Heart right ventricle (tissue), 16 donors: Measurements from ENCODE around the gene DPH3. TPM values are rescaled to one million over a fixed set of nuclear protein-coding genes. Genes with fewer than 3 reads are reported as not detected.
A peak's percentile ranks its signal among the peaks of the same experiment; 100 is the strongest.

ENCODE experiments used
- ATAC-seq, 8 donors: fragments of 200-7000 bp; cut with Tn5 transposase; one replicate each; pipeline ENCODE4 v1.9.1; 2020; ENCODE audit warnings: mild to moderate bottlenecking in 8 of 8, moderate library complexity in 8 of 8, moderate number of reproducible peaks in 1 of 8
- DNase-seq, 2 donors: peaks; one replicate each; pipeline ENCODE4 v3.0.0-alpha.2; 2020
- H3K27ac ChIP-seq, 10 donors: fragments of 200-600 bp; sonication (generic) in 2 of 10; one replicate each; pipeline versions ENCODE4 v1.5.0 to v1.8.0; 2020 to 2022; ENCODE audit warnings: mild to moderate bottlenecking in 3 of 10
- H3K27me3 ChIP-seq, 7 donors: fragments of 200-600 bp; one replicate each; pipeline ENCODE4 v1.8.0; 2021 to 2022; ENCODE audit warnings: mild to moderate bottlenecking in 2 of 7
- H3K36me3 ChIP-seq, 9 donors: fragments of 200-600 bp; sonication (generic) in 1 of 9; one replicate each; pipeline versions ENCODE4 v1.5.0 to v1.8.0; 2020 to 2022; ENCODE audit warnings: mild to moderate bottlenecking in 2 of 9
- H3K4me1 ChIP-seq, 9 donors: fragments of 200-600 bp; sonication (generic) in 1 of 9; one replicate each; pipeline versions ENCODE4 v1.5.0 to v1.8.0; 2020 to 2022; ENCODE audit warnings: mild to moderate bottlenecking in 4 of 9
- H3K4me3 ChIP-seq, 10 donors: fragments of 200-600 bp; sonication (generic) in 2 of 10; one replicate each; pipeline versions ENCODE4 v1.5.0 to v1.8.0; 2020 to 2022; ENCODE audit warnings: mild to moderate bottlenecking in 7 of 10, moderate library complexity in 2 of 10
- H3K9me3 ChIP-seq, 11 donors: fragments of 200-600 bp in 10 of 11; sonication (generic) in 2 of 11; one replicate each; pipeline versions ENCODE4 v1.5.0 to v1.8.0; 2013 to 2022; ENCODE audit warnings: mild to moderate bottlenecking in 2 of 11, control low read depth in 1 of 11, moderate library complexity in 1 of 11
- WGBS, 2 donors: extraction: QIAGEN DNeasy Blood & Tissue Kit; methylation state at CpG; one replicate each; pipeline ENCODE4 v1.1.7; 2013; ENCODE audit warnings: inconsistent platforms in 1 of 2; 5-methylcytosine and 5-hydroxymethylcytosine counted together
- intact Hi-C, 10 donors: fragments of 100-400 bp; cut with DNase I; formaldehyde crosslinking; loops; one replicate each; pipeline versions ENCODE4 v1.11.1 to v1.14.2; 2022
- polyA plus RNA-seq, 2 donors: library from polyadenylated mRNA; stranded (reverse); fragments of 200-250 nt; gene quantifications; one replicate each; pipeline ENCODE4 v1.2.3, GENCODE V29; 2013
- total RNA-seq, 10 donors: library from RNA; stranded (reverse); fragmentation: NEBNext Ultra II Directional in 3 of 10; extraction: Animal tissue kit (Norgen Biotek cat#: 25700) in 3 of 10; gene quantifications; one replicate each; pipeline versions ENCODE4 v1.2.1 to v1.2.4, GENCODE V29; 2021 to 2023
- TF ChIP-seq, protein P1 (sequence below), 9 donors: fragments of 200-600 bp; sonication (generic) in 2 of 9; IDR thresholded peaks; one replicate each; pipeline versions ENCODE4 v1.5.0 to v1.8.0; 2021 to 2022; ENCODE audit warnings: antibody characterized with exemption in 9 of 9, mild to moderate bottlenecking in 5 of 9, moderate library complexity in 1 of 9
- donor health status: Arrhythmogenic right ventricular cardiomyopathy.
- donor health status: ischemic (EF 13 %, LVEDD 7.1; RV severe dilation, severe dysfunction).
- donor health status: healthy with polysubstance abuse.
- donor health status: DM: no; HTN: yes; CAD: no.
- donor health status: DM: no; HTN: no; CAD: no.
- donor health status: ischemic (EF 25% LVEDD 6.9; RV normal size, moderate dysfunction).
- donor health status: ischemic (EF 25% LVEDD 5.7; RV mildly dilated, moderate dysfunction).
- donor health status: healthy.
- donor health status: DM: yes; HTN: yes; CAD: no.
- donor health status: Ischemic cardiomyopathy.
- donor health status: ischemic (EF 35%, LVEDD 5.7; RV mildly dilated, moderate dysfunction).
- donor health status: nonischemic (EF 11% LVEDD 7.7; RV severe dilation, severe dysfunction).
- donor health status: DM: yes; HTN: yes; CAD: no.
- donor health status: PGD.
- donor health status: ischemic (EF 29% LVEDD 5.4; RV normal size, mild dysfunction).
- donor health status: nonischemic (EF 23%, LVEDD 6.1; RV moderate dilation, normal function).

The DPH3 gene
- total and polyA plus RNA-seq, 12 donors: 5.5 to 24.5 (median 18.7) TPM

- H3K27me3 ChIP-seq: no peaks in the 10 kb centered on the region
- TF ChIP-seq, protein P1, sequence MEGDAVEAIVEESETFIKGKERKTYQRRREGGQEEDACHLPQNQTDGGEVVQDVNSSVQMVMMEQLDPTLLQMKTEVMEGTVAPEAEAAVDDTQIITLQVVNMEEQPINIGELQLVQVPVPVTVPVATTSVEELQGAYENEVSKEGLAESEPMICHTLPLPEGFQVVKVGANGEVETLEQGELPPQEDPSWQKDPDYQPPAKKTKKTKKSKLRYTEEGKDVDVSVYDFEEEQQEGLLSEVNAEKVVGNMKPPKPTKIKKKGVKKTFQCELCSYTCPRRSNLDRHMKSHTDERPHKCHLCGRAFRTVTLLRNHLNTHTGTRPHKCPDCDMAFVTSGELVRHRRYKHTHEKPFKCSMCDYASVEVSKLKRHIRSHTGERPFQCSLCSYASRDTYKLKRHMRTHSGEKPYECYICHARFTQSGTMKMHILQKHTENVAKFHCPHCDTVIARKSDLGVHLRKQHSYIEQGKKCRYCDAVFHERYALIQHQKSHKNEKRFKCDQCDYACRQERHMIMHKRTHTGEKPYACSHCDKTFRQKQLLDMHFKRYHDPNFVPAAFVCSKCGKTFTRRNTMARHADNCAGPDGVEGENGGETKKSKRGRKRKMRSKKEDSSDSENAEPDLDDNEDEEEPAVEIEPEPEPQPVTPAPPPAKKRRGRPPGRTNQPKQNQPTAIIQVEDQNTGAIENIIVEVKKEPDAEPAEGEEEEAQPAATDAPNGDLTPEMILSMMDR (IDR thresholded peaks at IDR 0.05): no peak
- DNase-seq: no peak
- peak in 6 of 8 donors; percentile 13 to 61 (median 42) for ATAC-seq
- WGBS, 2 donors: 53 to 59% methylated on average over 9 of the region's 9 CpGs
- H3K36me3 ChIP-seq: peaks cover 0 to 56% (median 8%) of the 10 kb centered on the region in 9 donors
- H3K4me1 ChIP-seq: peaks cover 0 to 48% (median 12%) of the 10 kb centered on the region in 9 donors
- H3K9me3 ChIP-seq: peaks cover 0 to 14% (median 0%) of the 10 kb centered on the region in 11 donors
- intact Hi-C loops: loop anchor here in 4 of 10 donors (5.0 to 10.0 kb wide), 2 partner anchors 169 to 217 kb away; partner anchors contain the start of gene RFTN1 (in 3 of the 4)
- H3K27ac ChIP-seq: no peak overlapping the region
- no peak overlapping the region for H3K4me3 ChIP-seq
Measured at GRCh38 chr3:16297997-16298885, 33.5 kb upstream of the DPH3 start.

DNA sequence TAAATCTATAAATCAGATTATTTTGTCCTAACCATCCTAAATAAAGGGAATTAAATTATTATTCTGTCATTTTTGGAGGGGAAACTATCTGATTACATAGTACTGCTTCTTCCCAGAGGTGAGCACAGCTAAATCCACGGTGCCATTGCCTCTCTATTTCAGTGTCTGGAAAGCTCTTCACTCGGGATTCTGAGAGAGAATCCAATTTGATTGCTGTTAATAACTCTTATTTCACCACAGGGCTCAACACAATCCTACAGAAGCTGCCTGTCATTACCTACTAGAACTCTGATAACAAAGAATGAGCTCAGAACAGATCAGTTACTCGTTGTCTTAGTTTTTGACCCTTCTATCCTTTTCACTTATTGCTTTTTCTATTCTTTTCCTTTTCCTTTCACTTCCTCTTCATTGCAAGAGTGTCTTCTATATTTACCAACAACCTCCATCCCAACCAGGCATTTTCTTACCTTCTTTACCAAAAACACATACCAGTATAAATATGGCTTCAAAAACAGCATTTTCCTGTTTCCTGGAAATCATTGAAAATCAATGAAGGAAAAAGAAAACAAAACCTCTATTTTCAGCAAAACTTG lies 30.7 kb upstream of the DPH3 start:
- DNase-seq: no peak
- ATAC-seq: peak in 2 of 8 donors; percentile 57 to 60
- Histone ChIP-seq H3K4me3 (no peak overlapping the region), H3K9me3 (peaks cover 0 to 17% (median 0%) of the 10 kb centered on the region in 11 donors), H3K27ac (no peak overlapping the region), H3K4me1 (peaks cover 0 to 51% (median 23%) of the 10 kb centered on the region in 9 donors), H3K36me3 (peaks cover 0 to 41% (median 0%) of the 10 kb centered on the region in 9 donors), H3K27me3 (no peaks in the 10 kb centered on the region)
- intact Hi-C loops: loop anchor here in 4 of 10 donors (5.0 to 10.0 kb wide), 2 partner anchors 172 to 219 kb away; partner anchors contain the start of gene RFTN1 (in 3 of the 4)
- TF ChIP-seq, protein P1 (IDR thresholded peaks at IDR 0.05): no peak
- WGBS, 2 donors: 32 to 46% methylated on average over 3 of the region's 3 CpGs

GRCh38 chr3:16294844-16295243 lies 30.1 kb upstream of the DPH3 start:
- intact Hi-C loops: loop anchor here in 5 of 10 donors (5.0 to 10.0 kb wide), 4 partner anchors 172 to 257 kb away; partner anchors contain the start of gene RFTN1 (in 3 of the 5)
- TF ChIP-seq, protein P1 (IDR thresholded peaks at IDR 0.05): no peak
- peaks cover 2 to 53% (median 29%) of the 10 kb centered on the region in 9 donors for H3K4me1 ChIP-seq
- H3K9me3 ChIP-seq: peaks cover 0 to 17% (median 0%) of the 10 kb centered on the region in 11 donors
- ATAC-seq (no peak), DNase-seq (no peak)
- H3K36me3 ChIP-seq: peaks cover 0 to 41% (median 0%) of the 10 kb centered on the region in 9 donors
- H3K27ac ChIP-seq: no peak overlapping the region
- H3K4me3 ChIP-seq: no peak overlapping the region
- WGBS, 2 donors: 90 to 91% methylated on average over 5 of the region's 5 CpGs
- no peaks in the 10 kb centered on the region for H3K27me3 ChIP-seq

GRCh38 chr3:16290827-16291196 lies 26.1 kb upstream of the DPH3 start:
- peaks cover 0 to 14% (median 0%) of the 10 kb centered on the region in 11 donors for H3K9me3 ChIP-seq
- no peaks in the 10 kb centered on the region for H3K27me3 ChIP-seq
- no peak overlapping the region for H3K4me3 ChIP-seq
- peaks cover 24 to 77% (median 55%) of the 10 kb centered on the region in 9 donors for H3K4me1 ChIP-seq
- no peak for ATAC-seq
- TF ChIP-seq, protein P1 (IDR thresholded peaks at IDR 0.05): no peak
- WGBS, 2 donors: 45 to 62% methylated on average over 2 of the region's 2 CpGs
- no peak for DNase-seq
- H3K36me3 ChIP-seq: peaks cover 0 to 20% (median 0%) of the 10 kb centered on the region in 9 donors
- peak overlapping the region in 7 of 10 donors; percentile 4 to 88 (median 64) for H3K27ac ChIP-seq
- intact Hi-C loops: loop anchor here in 9 of 10 donors (1.0 to 10.0 kb wide), 8 partner anchors 224 to 261 kb away; partner anchors contain the start of gene RFTN1 (in 3 of the 9)
